ENCODE data around the gene KRTAP10-11. TPM values are rescaled to one million over a fixed set of nuclear protein-coding genes. Genes with fewer than 3 reads are reported as not detected.
"Not testable (repeated sequence)": the region's sequence is repeated elsewhere in the genome, so short reads cannot be mapped to it uniquely, and the experiment has no call there.

KRTAP10-11 gene
- total RNA-seq, 1 donor from 2014 or later: not detected

GRCh38 chr21:44664691-44665090 is 18.5 kb downstream of the KRTAP10-11 start:
- no peak for DNase-seq (ENCODE audit: low spot score)

DNA sequence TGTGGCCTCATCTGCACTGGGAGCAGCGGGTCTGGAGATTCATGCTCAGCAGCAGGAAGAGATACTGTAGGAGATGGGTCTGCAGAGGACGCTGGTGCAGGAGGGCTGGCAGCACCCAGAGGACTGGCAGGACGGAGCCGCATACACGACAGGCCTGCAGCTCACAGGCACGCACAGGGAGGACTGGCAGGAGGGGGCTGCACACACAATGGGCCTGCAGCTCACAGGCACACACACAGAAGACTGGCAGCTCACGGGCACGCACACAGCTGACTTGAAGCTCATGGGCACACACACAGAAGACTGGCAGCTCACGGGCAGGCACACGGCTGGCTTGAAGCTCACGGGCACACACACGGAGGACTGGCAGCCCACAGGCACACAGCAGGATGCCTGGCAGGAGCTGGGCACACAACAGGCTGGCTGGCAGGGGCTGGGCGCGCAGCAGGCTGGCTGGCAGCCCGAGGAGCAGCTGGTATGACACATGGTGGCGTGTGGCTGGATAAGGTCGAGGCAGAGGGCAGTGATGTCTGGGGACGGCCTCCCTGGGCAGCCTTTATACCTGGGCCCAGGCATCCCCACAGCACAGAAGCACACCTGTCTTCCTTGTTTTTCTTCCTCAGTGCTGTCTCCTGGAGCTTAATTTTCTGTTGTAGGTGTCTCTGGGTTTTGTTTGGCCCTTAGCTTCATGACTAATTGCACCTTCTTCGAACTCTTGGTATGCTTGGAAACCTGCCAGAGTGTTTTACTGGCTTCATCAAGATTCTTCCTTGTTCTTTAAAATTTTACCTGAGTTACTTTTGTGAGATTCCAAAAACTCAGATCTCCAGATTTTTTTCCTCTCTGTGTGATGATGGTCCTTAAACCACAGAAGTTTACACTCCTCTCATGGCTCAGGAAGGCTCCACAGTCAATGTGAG is 20.4 kb downstream of the KRTAP10-11 start, which contains the start of gene KRTAP12-2:
Gene KRTAP12-2, minus strand, starts transcription at position 527 of the 920 bp plus-strand sequence. Its CDS starts 41 bp downstream, at position 486.
- DNase-seq (ENCODE audit: low spot score): no peak

GRCh38 chr21:44667612-44668011 is 21.4 kb downstream of the KRTAP10-11 start:
- DNase-seq (ENCODE audit: low spot score): no peak

DNA sequence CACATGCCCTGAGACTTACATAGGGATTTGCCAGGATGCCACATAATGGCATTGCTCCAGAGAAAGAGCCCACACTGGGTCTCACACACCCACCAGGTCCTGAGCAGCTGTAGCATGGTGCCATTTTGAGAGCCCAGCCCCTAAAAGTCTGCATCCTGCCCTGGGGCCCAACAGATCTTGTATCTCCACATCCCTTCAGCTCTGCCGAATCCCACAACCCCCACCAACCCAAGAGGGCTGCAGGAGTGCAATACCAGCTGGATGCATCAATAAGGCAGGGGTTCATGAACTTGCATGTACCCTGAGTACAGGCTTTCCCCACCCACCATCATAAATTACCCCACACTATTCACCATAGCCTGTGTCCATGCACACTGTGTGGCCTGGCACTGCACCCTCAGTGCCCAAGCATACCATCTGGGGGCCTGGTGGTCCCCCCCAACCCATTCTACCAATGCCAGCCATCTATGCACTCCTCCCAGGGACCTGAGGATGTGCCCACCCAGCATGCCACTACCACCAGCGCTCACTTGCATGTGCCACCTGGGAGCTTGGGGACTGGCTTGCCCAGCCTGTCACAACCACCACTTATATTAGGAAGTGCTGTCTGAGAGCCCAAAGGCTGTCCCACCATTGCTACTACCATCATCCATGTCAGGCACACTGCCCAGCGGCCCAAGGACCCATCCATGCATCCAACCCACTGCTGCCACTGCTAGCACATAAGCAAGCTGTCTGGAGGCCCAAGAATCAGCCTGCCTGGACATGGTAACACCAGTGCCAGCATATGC is 24.6 kb downstream of the KRTAP10-11 start:
- DNase-seq (ENCODE audit: low spot score): no peak

DNA sequence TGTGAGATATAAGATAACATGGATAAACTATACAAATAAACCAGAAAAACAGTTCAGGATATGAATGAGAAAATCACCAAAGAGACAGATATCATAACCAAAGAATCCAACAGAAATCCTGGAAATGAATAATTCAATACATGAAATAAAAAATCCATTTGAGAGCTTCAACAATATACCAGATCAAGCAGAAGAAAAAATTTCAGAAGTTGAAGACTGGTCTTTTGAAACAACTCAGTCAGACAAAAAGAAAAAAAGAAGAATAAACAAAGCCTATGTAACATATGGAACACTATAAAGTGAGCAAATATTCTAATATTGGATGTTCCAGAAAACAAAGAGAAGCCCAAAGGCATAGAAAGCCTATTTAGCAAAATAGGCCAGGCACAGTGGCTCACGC is 25.7 kb downstream of the KRTAP10-11 start:
- no peak for DNase-seq (ENCODE audit: low spot score)

DNA sequence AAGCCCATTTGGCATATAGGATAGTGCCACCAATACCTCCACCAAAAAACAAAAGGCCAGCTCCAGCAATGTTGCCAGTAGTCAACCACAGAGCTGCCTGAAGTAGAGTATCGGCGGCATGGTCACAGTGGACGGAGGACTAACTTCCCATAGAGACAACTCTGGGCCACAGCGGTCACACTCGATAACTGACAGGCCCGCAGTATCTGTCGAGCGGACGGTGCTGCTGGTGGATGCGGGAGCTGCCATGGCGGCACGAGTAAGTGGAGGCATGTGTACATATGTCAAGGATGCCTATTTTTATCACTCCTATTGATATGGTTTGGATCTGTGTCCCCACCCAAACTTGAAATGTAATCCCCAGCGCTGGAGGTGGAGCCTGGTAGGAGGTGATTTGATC is 31.7 kb downstream of the KRTAP10-11 start:
- no peak for DNase-seq (ENCODE audit: low spot score)

DNA sequence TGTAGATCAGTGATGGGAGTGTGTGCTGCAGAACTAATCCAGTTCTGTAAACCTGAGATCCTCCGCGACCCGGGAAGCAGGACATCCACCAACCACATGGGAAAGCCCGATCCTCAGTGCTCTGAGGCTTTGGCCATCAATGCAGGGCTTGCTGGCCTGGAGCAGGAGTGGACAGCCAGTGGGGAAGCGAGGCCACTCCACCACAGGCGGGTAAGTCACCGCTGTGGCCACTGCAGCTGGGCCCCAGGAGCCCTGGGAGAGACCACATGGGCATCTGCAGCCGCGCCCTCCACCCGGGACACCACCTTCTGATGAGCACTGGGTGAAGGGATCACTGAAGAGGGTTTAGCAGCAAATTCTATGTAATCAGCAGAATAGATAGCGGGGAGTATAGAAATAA is 34.9 kb downstream of the KRTAP10-11 start:
- DNase-seq (ENCODE audit: low spot score): no peak

GRCh38 chr21:44681861-44682579 is 35.8 kb downstream of the KRTAP10-11 start, which contains the start of gene KRTAP12-1:
Gene KRTAP12-1 (minus strand): TSS chr21:44682163. CDS start chr21:44682123, 40 bp downstream.
- DNase-seq (ENCODE audit: low spot score): no peak

GRCh38 chr21:44682580-44683151 is 36.5 kb downstream of the KRTAP10-11 start:
- no peak for DNase-seq (ENCODE audit: low spot score)

- no peak for DNase-seq (ENCODE audit: low spot score)
Measured at GRCh38 chr21:44684077-44684476, 37.9 kb downstream of the KRTAP10-11 start.

DNA sequence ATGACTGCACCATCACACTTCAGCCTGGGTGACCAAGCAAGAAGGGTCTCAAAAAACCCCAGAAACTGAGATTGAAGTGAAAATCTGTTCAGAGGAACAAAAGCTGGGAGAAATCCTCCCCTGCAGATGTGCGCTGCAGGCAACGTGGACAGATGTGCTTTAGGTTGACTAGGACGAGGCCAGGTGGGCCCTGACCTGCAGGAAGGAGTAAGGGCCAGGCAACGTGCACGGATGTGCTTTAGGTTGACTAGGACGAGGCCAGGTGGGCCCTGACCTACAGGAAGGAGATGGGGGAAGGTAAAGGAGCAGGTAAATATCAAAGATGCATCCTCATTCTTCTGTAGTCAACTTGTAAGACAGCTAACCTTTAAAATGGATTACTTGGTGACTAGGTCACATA is 38.3 kb downstream of the KRTAP10-11 start:
- no peak for DNase-seq (ENCODE audit: low spot score)

GRCh38 chr21:44685050-44685449 is 38.8 kb downstream of the KRTAP10-11 start:
- DNase-seq (ENCODE audit: low spot score): not testable (repeated sequence)

DNA sequence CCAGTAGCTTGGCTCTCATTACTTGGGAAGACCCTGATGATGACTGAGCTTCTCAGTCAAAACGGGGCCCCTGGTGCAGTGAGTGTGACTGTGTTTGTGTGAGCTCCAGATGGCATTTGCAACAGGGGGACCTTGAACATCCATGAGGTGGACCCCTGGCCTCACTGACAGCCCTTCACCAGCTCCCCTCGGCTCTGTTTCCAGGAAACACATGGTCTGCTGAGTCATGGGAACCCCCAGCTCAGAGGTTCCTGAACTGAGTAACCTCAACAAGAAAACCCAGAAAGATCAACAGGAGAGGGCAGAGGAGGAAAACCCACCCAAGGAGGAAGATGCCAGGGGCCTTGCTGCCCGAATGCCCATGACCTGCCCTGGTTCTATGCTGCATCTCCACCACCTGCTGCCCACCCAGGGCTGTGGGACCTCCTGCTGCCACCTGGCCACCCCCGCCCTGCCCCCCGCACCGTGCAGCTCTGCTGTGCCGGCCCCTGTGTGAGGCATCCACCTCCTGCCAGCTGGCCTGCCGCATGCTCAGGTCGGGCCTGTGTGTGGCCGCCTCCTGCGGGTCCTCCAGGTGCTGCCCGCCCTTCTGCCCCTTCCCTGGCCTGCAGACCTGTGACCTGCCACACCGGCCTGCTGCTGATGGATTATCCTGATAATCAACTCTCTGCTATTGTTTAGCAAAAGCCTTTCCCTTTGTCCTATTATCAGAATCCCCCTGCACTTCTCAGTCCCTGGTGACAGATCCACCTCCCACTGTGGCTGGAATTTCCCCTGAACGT is 40.0 kb downstream of the KRTAP10-11 start:
- DNase-seq (ENCODE audit: low spot score): no peak

DNA sequence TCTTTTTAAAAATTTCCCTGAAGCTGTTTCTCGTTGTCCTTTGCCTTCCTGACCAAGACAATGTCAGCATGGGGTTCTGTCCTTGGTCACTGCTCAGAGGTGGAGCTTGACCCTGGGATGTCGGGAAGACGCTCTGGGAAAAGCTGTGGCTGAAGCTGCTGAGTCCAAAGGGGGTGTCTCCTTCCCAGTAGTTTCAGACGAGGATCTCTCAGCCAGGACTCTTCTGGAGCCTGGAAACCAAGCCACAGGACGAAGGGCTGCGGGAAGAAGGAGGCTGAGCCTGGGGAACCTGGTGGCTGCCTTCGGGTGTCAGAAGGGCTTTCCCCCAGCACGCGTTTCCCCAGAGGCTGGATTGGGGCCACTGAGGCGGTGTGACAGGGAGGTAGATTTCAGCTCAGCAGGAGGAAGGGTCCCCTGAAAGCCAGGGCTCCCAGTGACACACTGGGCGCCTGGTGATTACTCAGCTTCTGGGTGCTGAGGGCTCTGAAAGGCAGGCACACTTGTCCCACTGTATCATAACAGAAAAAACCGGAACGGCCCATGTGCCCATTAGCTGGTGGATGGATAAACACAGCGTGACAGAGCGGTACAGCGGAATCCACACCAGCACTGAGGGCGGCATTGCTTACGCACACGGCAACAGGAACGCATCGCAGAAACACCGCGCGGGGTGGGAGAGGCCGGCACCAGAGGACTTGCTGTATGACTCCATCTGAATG is 40.8 kb downstream of the KRTAP10-11 start:
- no peak for DNase-seq (ENCODE audit: low spot score)

DNA sequence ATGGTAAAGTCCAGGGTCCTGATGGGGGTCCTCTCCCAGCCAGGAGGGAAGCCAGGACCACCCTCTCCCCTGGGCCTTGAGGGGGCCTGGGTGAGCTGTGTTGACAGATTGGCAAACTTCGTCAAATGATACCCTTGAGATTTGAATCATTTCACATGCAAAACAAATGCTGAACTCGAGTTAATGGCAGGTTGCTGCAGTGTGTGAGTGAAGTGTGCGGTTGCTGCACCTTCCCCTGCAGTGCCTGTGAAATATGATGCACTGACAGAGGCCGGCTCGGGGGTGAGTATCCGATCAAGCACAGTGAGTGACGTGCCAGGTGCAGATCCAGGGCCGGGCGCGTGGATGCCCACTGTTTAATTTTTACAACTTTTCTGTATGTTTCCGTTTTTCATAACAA is 41.5 kb downstream of the KRTAP10-11 start:
- no peak for DNase-seq (ENCODE audit: low spot score)

GRCh38 chr21:44689740-44690139 is 43.5 kb downstream of the KRTAP10-11 start:
- DNase-seq (ENCODE audit: low spot score): not testable (repeated sequence)

DNA sequence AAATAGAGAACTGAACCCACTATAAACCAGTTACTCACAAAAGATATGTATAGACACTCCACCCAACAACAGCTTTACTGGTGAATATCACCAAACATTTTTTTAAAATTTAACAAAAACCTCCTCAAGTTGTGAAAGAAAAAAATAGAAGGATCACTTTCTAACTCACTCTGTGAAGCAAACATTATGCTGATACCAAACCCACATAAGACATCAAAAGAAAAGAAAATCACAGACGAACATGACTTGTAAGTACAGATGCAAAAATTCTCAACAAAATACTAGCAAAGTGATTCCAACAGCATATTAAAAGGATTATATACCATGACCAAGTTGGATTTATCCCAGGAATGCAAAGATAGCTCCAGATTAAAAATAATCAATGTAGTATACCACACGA is 45.5 kb downstream of the KRTAP10-11 start:
- DNase-seq (ENCODE audit: low spot score): no peak

GRCh38 chr21:44692798-44693512 is 46.7 kb downstream of the KRTAP10-11 start:
- no peak for DNase-seq (ENCODE audit: low spot score)

DNA sequence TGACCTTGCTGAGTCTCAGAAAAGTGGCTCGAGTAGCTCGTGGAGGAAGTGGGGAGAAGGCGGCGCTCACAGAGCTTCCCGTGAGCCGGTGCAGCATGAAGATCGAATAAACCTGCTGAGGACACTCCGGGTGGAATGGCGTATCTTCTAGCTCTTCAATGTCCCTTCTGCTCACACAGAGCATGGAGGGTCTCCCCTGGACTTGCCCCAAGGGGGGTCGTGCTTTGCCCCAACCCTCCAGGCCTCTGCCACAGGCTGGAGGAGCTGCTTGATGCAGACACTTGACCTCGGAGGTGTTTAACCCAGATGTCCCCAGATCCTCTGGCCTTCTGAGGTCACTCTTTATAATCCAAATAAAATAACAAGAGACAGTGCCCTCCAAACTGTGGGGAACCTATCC is 48.6 kb downstream of the KRTAP10-11 start:
- DNase-seq (ENCODE audit: low spot score): no peak

Data from umbilical cord (tissue), 2 donors.